NCI-H460 (cell line): Measurements from ENCODE around the gene PBRM1. TPM values are rescaled to one million over a fixed set of nuclear protein-coding genes. Genes with fewer than 3 reads are reported as not detected.

ENCODE experiments used
- small RNA-seq, 2 experiments: library from RNA; depleted of rRNA; stranded (forward); fragments of <200 nt; gene quantifications; one replicate each; pipeline ENCODE3, GENCODE V24; 2014
- total RNA-seq: library from RNA; depleted of rRNA; stranded (reverse); fragments of >200 nt; shearing (Covaris generic); gene quantifications from 2 replicates; pipeline ENCODE4 v1.2.3, GENCODE V29; 2014; rRNA removed

The PBRM1 gene
- total RNA-seq, 1 experiment from 2014 or later, result 38.2 TPM

Small RNAs within 50 kb of the gene (small RNA-seq; reads per million reads assigned to genes)
- gene AC006254.2, result 0 reads per million in 2 experiments
- gene RF00569, result 1,234 to 5,632 reads per million in 2 experiments
- 0 reads per million in 2 experiments for gene RF01183
- 0 reads per million in 2 experiments for gene RNU6-856P
- 0 reads per million in 2 experiments for gene RNU6ATAC16P
- 0.35 to 0.41 reads per million in 2 experiments for gene SNORD19
- gene SNORD19B, result 0 reads per million in 2 experiments
- 188 to 2,658 reads per million in 2 experiments for gene SNORD69

Other genes with a start within 250 kb of the PBRM1 start
- 0.10 and 0.35 TPM in 2 replicates for gene SEMA3G, start 240.8 kb downstream of the PBRM1 start, total RNA-seq
- 0.30 TPM in 1 of 2 replicates, not detected in the other for gene TNNC1, start 231.9 kb downstream of the PBRM1 start, total RNA-seq
- 18.4 and 19.7 TPM in 2 replicates for gene NISCH, start 230.3 kb downstream of the PBRM1 start, total RNA-seq
- gene STAB1, start 190.6 kb downstream of the PBRM1 start, total RNA-seq, result not detected in 2 replicates
- 25.0 and 25.6 TPM in 2 replicates for gene NT5DC2, start 152.1 kb downstream of the PBRM1 start, total RNA-seq
- 5.4 and 18.0 TPM in 2 replicates for gene UQCC5, start 149.3 kb downstream of the PBRM1 start, total RNA-seq
- 173 and 174 TPM in 2 replicates for gene GNL3, start 119 bp upstream of the PBRM1 start, total RNA-seq
- 53.5 and 58.6 TPM in 2 replicates for gene GLT8D1, start 19.9 kb upstream of the PBRM1 start, total RNA-seq
- gene SPCS1, start 20.2 kb upstream of the PBRM1 start, total RNA-seq, result 172 and 198 TPM in 2 replicates
- gene NEK4, start 85.0 kb upstream of the PBRM1 start, total RNA-seq, result 24.2 and 26.7 TPM in 2 replicates
- gene ITIH1, start 91.7 kb upstream of the PBRM1 start, total RNA-seq, result not detected in 2 replicates
- not detected in 2 replicates for gene ITIH3, start 108.9 kb upstream of the PBRM1 start, total RNA-seq
- gene ITIH4, start 144.8 kb upstream of the PBRM1 start, total RNA-seq, result 0.66 and 1.7 TPM in 2 replicates
- gene MUSTN1, start 149.1 kb upstream of the PBRM1 start, total RNA-seq, result 0.67 and 1.9 TPM in 2 replicates
- gene STIMATE, start 211.6 kb upstream of the PBRM1 start, total RNA-seq, result 4.3 and 5.6 TPM in 2 replicates